Right lobe of liver (tissue), 4 donors: ENCODE measurements around the gene CARD16.

Experiments
- POLR2A ChIP-seq: fragments of 450-650 bp; IDR thresholded peaks from one replicate; pipeline ENCODE4 v1.6.1; 2017; ENCODE audit warnings: antibody characterized with exemption, mild to moderate bottlenecking
- TF ChIP-seq, protein P1 (sequence below), 4 donors: fragments of 200-600 bp in 3 of 4; fragments of 450-650 bp in 1 of 4; IDR thresholded peaks; one replicate each; pipeline versions ENCODE4 v1.5.1 to v1.8.0; 2016 to 2022; ENCODE audit warnings: antibody characterized with exemption in 4 of 4, mild to moderate bottlenecking in 2 of 4
- donor health status: DM: no; HTN: no; CAD: no.
- donor health status: DM: no; HTN: no; CAD: no.
- donor health status: DM: no; HTN: yes; CAD: no.

DNA sequence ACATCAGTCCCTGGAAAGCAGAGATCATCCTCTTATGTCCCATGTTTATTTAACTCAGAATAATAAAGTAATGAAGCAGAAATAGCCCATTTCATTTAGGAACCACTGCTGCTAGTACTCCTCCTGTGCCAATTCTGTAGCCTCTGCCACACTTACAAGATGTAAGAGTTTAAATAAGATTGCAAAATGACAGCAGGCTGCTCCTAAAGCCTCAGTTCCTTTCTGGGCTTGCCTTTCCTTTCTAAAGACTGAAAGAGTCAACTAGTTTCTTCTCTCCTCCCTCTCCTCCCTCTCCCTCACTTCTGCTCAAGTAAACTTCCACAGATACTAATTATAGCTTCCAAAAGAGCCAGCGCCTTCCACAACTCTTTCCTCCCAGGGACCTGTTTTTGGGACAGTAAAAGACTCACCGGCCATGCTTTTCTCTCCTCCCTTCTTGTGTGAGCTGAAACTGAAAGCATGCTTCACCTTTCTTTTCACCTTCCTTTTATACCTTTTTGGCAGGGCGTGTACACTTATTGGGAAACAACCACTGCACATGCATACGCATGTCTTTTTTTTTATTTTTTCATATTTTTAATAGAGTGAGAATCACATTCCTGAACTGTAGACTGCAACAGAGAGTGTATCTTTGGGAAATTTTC is 26.1 kb upstream of the CARD16 start:
- TF ChIP-seq, protein P1, sequence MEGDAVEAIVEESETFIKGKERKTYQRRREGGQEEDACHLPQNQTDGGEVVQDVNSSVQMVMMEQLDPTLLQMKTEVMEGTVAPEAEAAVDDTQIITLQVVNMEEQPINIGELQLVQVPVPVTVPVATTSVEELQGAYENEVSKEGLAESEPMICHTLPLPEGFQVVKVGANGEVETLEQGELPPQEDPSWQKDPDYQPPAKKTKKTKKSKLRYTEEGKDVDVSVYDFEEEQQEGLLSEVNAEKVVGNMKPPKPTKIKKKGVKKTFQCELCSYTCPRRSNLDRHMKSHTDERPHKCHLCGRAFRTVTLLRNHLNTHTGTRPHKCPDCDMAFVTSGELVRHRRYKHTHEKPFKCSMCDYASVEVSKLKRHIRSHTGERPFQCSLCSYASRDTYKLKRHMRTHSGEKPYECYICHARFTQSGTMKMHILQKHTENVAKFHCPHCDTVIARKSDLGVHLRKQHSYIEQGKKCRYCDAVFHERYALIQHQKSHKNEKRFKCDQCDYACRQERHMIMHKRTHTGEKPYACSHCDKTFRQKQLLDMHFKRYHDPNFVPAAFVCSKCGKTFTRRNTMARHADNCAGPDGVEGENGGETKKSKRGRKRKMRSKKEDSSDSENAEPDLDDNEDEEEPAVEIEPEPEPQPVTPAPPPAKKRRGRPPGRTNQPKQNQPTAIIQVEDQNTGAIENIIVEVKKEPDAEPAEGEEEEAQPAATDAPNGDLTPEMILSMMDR (IDR thresholded peaks at IDR 0.05), result no peak
- TF ChIP-seq POLR2A, result no peak
